ENCODE data around the gene HS3ST6. TPM values are rescaled to one million over a fixed set of nuclear protein-coding genes. Genes with fewer than 3 reads are reported as not detected.
"Not testable (repeated sequence)": the region's sequence is repeated elsewhere in the genome, so short reads cannot be mapped to it uniquely, and the experiment has no call there.

HS3ST6 gene
- not detected for polyA plus RNA-seq (2013, experiment 1 of 2)
- not detected for polyA plus RNA-seq (2013, experiment 2 of 2)

DNA sequence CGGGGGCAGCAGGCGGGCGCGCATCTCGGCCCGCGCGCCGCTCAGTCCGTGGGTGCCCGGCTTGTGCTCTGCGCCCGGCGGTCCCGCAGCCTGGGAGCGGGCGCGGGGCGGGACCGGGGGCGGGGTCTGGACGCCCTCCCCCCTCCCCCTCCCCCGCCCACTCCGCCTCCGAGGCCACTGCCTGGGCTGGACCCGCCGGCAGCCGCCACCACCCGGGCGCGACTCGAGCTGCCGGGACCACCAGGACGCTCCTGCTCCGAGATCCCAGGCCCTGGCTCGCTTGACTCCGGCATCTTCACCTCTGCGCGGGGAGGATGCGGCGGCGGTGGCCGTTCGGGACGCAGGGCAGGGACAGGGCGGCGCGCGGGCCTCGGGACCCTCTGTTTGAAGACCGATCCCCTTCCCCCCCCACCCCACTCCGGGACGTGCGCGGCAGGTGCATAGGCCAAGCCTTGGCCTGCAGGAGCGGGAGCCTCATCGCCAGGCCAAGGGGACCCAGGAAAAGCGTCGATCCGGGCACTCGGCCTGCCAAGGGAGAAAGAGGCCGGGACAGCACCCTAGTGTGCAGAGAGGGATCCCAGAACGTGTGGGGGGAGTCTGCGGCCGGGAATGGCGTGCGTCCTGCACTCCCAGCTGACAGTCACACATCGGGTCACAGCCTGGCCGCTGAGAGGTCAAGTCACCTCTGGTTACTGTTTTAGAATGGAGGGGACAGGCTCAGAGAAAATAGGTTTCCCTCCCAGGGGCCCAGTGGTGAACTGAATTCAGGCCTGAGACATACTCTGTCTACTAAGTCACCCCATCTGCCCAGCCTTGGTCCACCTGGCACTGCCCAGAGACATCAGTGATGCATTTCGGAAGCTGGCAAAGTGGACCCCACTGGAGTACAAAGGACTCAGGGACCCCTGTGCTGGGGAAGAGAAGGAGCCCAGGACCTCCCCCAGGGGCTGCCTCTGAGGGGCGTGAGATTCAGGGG lies at the start of gene HS3ST6:
Gene HS3ST6 (minus strand): TSS at position 65 of the 976 bp plus-strand sequence. CDS start 92 bp downstream, outside the sequence.
- H3K4me1 ChIP-seq (ENCODE audit: control insufficient read depth, insufficient read depth, low read length, poor library complexity, severe bottlenecking): peaks cover 4% of the 10 kb centered on the region
- H3K36me3 ChIP-seq (ENCODE audit: control insufficient read depth, insufficient read depth, low read length): no peaks in the 10 kb centered on the region
- peak within 1 kb of the TSS; percentile 19 for H3K4me3 ChIP-seq (ENCODE audit: extremely low read depth, insufficient read depth, low read length, poor library complexity, severe bottlenecking)
- no peak within 1 kb of the TSS for H3K27ac ChIP-seq (ENCODE audit: low read depth, low read length, severe bottlenecking)
- 8 to 10% methylated on average over 33 to 40 of the region's 71 CpGs for WGBS, 2 experiments (ENCODE audit: insufficient coverage in 2 of 2)
- no peaks in the 10 kb centered on the region for H3K9me3 ChIP-seq (ENCODE audit: control insufficient read depth, low read length)

GRCh38 chr16:1966460-1966859 lies 48.2 kb upstream of the HS3ST6 start, which contains the start of gene RNF151:
TSS of gene RNF151 (plus strand) at chr16:1966856. CDS start at chr16:1966882, 26 bp downstream.
- peaks cover 25% of the 10 kb centered on the region for H3K4me1 ChIP-seq (ENCODE audit: control insufficient read depth, insufficient read depth, low read length, poor library complexity, severe bottlenecking)
- H3K9me3 ChIP-seq (ENCODE audit: control insufficient read depth, low read length): no peaks in the 10 kb centered on the region
- 87 to 100% methylated on average over 1 to 6 of the region's 6 CpGs for WGBS, 2 experiments (ENCODE audit: insufficient coverage in 2 of 2)
- H3K27ac ChIP-seq (ENCODE audit: low read depth, low read length, severe bottlenecking): no peak within 1 kb of the TSS
- peaks cover 25% of the 10 kb centered on the region for H3K36me3 ChIP-seq (ENCODE audit: control insufficient read depth, insufficient read depth, low read length)
- peak within 1 kb of the TSS; percentile 96 for H3K4me3 ChIP-seq (ENCODE audit: extremely low read depth, insufficient read depth, low read length, poor library complexity, severe bottlenecking)

- Histone ChIP-seq H3K4me1 (ENCODE audit: control insufficient read depth, insufficient read depth, low read length, poor library complexity, severe bottlenecking) (peaks cover 25% of the 10 kb centered on the region), H3K36me3 (ENCODE audit: control insufficient read depth, insufficient read depth, low read length) (peaks cover 28% of the 10 kb centered on the region), H3K27ac (ENCODE audit: low read depth, low read length, severe bottlenecking) (peak overlapping the region; percentile 91), H3K9me3 (ENCODE audit: control insufficient read depth, low read length) (no peaks in the 10 kb centered on the region), H3K4me3 (ENCODE audit: extremely low read depth, insufficient read depth, low read length, poor library complexity, severe bottlenecking) (peak overlapping the region; percentile 96)
- 26 to 27% methylated on average over 23 to 24 of the region's 24 CpGs for WGBS, 2 experiments (ENCODE audit: insufficient coverage in 2 of 2)
Observed at GRCh38 chr16:1965396-1966001, 47.3 kb upstream of the HS3ST6 start.

DNA sequence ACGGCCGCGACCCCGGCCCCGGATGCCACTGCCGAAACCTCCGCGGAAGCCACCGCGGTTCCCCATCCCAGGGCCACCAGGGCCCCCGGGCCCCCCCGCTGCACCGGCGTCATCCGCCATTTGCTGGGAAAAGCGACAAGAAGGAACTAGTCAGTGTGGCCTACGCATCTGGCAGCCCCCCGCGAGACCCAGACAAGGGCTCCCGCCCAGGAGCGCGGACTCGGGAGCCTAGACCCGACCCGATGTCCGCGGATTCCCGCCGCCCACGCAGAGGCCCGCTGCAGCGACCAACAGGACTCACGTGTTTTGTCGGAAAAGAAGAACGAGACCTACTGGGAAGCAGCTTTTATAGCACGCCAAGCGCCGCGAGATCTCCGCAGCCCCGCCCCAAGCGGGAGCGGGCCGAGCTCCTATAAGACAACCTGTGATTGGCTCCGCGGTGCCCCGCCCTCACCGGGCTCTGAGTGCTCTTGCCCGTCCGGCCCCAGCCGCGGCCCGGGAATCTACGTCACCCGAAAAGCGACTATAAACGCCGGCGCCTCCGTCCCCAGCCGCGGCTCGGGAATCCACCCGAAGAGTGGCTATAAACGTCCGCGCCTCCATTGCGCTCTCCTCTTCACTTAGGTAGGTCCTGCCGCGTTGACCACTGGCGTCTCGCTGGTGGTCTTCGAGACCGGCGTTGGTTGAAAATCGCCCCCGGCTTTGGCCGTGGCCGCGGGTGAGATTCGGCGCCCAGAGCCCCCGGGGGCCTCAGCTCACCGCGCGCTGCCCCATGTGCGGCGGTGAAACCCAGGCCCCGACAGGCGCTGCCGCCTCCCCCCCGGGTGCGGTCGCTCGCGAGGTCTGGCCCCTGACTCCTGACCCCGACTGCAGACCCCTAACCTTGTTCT lies 46.5 kb upstream of the HS3ST6 start, which contains the start of gene RPS2:
Gene RPS2 (minus strand): TSS at position 321 of the 890 bp plus-strand sequence. CDS start 201 bp downstream, at position 120.
- Histone ChIP-seq H3K36me3 (ENCODE audit: control insufficient read depth, insufficient read depth, low read length) (peaks cover 28% of the 10 kb centered on the region), H3K9me3 (ENCODE audit: control insufficient read depth, low read length) (no peaks in the 10 kb centered on the region), H3K4me3 (ENCODE audit: extremely low read depth, insufficient read depth, low read length, poor library complexity, severe bottlenecking) (peak within 1 kb of the TSS; percentile 96), H3K4me1 (ENCODE audit: control insufficient read depth, insufficient read depth, low read length, poor library complexity, severe bottlenecking) (peaks cover 29% of the 10 kb centered on the region), H3K27ac (ENCODE audit: low read depth, low read length, severe bottlenecking) (peak within 1 kb of the TSS; percentile 91)
- WGBS, 2 experiments (ENCODE audit: insufficient coverage in 2 of 2): 0 to 1% methylated on average over 78 to 87 of the region's 97 CpGs

DNA sequence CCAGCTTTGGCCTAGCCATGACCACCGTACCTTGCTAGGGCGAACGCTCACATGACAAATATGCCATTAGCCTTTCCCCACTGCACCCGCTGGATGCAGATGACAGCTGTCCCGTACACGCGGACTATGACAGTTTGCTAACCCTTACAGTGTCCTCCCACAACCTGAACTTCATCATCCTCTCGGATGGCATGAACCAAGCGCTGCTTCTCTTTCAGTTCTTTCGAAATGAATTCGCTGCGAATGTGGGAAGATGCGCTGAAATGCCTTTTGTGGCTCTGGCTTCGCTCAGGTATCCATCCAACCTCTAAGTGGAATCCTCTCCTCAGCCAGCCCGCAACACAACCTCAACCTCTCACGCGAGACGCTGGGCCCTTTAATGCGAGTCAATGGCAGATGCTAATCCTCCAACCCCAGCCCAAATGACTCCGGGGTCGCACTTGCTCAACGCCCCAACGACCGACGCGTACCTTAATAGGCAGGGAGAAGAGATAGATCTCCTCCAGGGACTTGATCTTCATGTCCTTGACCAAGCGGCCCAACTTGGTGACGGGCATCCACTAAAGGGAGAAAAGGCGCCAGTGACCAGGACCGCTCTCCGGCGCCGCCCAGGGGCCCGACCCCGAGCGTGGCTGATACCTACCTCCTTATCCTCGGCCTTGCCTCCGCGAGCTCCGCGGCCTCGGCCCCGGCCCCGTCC lies 45.7 kb upstream of the HS3ST6 start:
- no peaks in the 10 kb centered on the region for H3K9me3 ChIP-seq (ENCODE audit: control insufficient read depth, low read length)
- peaks cover 29% of the 10 kb centered on the region for H3K4me1 ChIP-seq (ENCODE audit: control insufficient read depth, insufficient read depth, low read length, poor library complexity, severe bottlenecking)
- peak overlapping the region; percentile 96 for H3K4me3 ChIP-seq (ENCODE audit: extremely low read depth, insufficient read depth, low read length, poor library complexity, severe bottlenecking)
- peak overlapping the region; percentile 91 for H3K27ac ChIP-seq (ENCODE audit: low read depth, low read length, severe bottlenecking)
- peaks cover 28% of the 10 kb centered on the region for H3K36me3 ChIP-seq (ENCODE audit: control insufficient read depth, insufficient read depth, low read length)
- 2 to 3% methylated on average over 25 to 31 of the region's 44 CpGs for WGBS, 2 experiments (ENCODE audit: insufficient coverage in 2 of 2)

DNA sequence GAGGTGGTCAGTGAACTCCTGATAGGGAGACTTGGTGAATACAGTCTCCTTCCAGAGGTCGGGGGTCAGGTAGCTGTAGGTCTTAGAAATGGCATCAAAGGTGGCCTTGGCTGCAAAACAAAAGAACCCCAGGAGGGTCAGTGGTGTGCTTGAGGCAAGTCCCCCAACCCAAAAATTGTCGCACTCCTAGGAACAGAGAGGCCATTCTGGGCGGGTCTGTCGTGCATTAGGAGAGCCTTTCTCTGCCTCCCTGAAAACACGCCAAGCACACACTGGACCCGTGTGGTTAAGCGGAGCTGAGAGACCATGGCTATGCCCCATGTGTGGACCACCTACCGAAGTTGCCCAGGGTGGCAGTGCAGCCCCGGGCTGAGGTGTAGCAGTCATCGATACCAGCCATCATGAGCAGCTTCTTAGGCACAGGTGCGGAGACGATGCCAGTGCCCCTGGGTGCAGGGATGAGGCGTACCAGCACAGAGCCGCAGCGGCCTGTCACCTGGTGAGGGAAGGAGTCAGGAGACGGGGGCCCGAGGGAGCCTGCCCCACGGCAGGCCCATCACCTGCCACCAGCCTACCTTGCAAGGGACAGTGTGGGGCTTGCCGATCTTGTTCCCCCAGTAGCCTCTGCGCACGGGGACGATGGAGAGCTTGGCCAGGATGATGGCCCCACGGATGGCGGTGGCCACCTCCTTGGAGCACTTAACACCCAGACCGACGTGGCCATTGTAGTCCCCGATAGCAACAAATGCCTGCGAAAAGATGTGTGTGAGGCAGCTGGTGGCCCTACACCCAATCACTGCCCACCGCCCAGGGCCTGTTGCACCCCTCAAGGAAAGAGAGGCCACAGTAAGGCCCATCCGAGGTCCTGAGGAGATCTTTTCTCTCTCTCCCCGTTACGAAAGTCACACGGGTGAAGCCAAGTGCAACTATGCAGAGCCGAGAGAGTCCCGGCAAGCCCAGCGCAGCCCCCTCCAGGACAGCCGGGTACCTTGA lies 44.2 kb upstream of the HS3ST6 start:
- WGBS, 2 experiments (ENCODE audit: insufficient coverage in 2 of 2): 88 to 93% methylated on average over 18 to 24 of the region's 37 CpGs
- Histone ChIP-seq H3K27ac (ENCODE audit: low read depth, low read length, severe bottlenecking) (peak overlapping the region; percentile 36), H3K4me3 (ENCODE audit: extremely low read depth, insufficient read depth, low read length, poor library complexity, severe bottlenecking) (peak overlapping the region; percentile 96), H3K4me1 (ENCODE audit: control insufficient read depth, insufficient read depth, low read length, poor library complexity, severe bottlenecking) (peaks cover 29% of the 10 kb centered on the region), H3K36me3 (ENCODE audit: control insufficient read depth, insufficient read depth, low read length) (peaks cover 28% of the 10 kb centered on the region)
- not testable (repeated sequence) for H3K9me3 ChIP-seq (ENCODE audit: control insufficient read depth, low read length)

GRCh38 chr16:1961651-1962067 lies 43.4 kb upstream of the HS3ST6 start:
- peaks cover 28% of the 10 kb centered on the region for H3K36me3 ChIP-seq (ENCODE audit: control insufficient read depth, insufficient read depth, low read length)
- H3K27ac ChIP-seq (ENCODE audit: low read depth, low read length, severe bottlenecking): no peak overlapping the region
- WGBS, 2 experiments (ENCODE audit: insufficient coverage in 2 of 2): 61 to 65% methylated on average over 6 of the region's 6 CpGs
- H3K4me3 ChIP-seq (ENCODE audit: extremely low read depth, insufficient read depth, low read length, poor library complexity, severe bottlenecking): no peak overlapping the region
- H3K9me3 ChIP-seq (ENCODE audit: control insufficient read depth, low read length): no peaks in the 10 kb centered on the region
- peaks cover 29% of the 10 kb centered on the region for H3K4me1 ChIP-seq (ENCODE audit: control insufficient read depth, insufficient read depth, low read length, poor library complexity, severe bottlenecking)

GRCh38 chr16:1960665-1961630 lies 42.7 kb upstream of the HS3ST6 start:
- peak overlapping the region; percentile 18 for H3K27ac ChIP-seq (ENCODE audit: low read depth, low read length, severe bottlenecking)
- 52 to 62% methylated on average over 14 to 18 of the region's 20 CpGs for WGBS, 2 experiments (ENCODE audit: insufficient coverage in 2 of 2)

More at GRCh38 chr16:1960665-1961630, 42.7 kb upstream of the HS3ST6 start:
- Histone ChIP-seq H3K4me3 (ENCODE audit: extremely low read depth, insufficient read depth, low read length, poor library complexity, severe bottlenecking) (peak overlapping the region; percentile 90), H3K36me3 (ENCODE audit: control insufficient read depth, insufficient read depth, low read length) (peaks cover 28% of the 10 kb centered on the region), H3K9me3 (ENCODE audit: control insufficient read depth, low read length) (no peaks in the 10 kb centered on the region), H3K4me1 (ENCODE audit: control insufficient read depth, insufficient read depth, low read length, poor library complexity, severe bottlenecking) (peaks cover 28% of the 10 kb centered on the region)
